CD14-positive monocyte (primary cell): Measurements from ENCODE around the gene SCNN1A. TPM values are rescaled to one million over a fixed set of nuclear protein-coding genes. Genes with fewer than 3 reads are reported as not detected.

Source experiments
- DNase-seq, 3 donors: peaks; one replicate each; pipeline ENCODE4 v3.0.0-alpha.2; 2011 to 2022
- H2AFZ ChIP-seq: 2 replicates; pipeline ENCODE4 v1.6.0; 2012; ENCODE audit warnings: mild to moderate bottlenecking, low read depth, low read length, inconsistent platforms; ENCODE audit not compliant: insufficient read depth, poor library complexity, severe bottlenecking
- H3K27ac ChIP-seq, 2 donors: 1 replicate in 1 of 2; 2 replicates in 1 of 2; pipeline ENCODE4 v1.5.1; 2012 to 2013; ENCODE audit warnings: low read length in 2 of 2, control low read depth in 1 of 2, inconsistent platforms in 1 of 2, low read depth in 1 of 2, mild to moderate bottlenecking in 1 of 2
- H3K27me3 ChIP-seq, 2 donors: one replicate each; pipeline versions ENCODE4 v1.6.0 to v1.6.1; 2011 to 2013; ENCODE audit warnings: low read length in 2 of 2; ENCODE audit not compliant: control insufficient read depth in 2 of 2, insufficient read depth in 2 of 2
- H3K36me3 ChIP-seq, 2 donors: replicated peaks in 1 of 2; 1 replicate in 1 of 2; 2 replicates in 1 of 2; pipeline versions ENCODE4 v1.5.1 to v1.6.1; 2012 to 2013; ENCODE audit warnings: low read length in 2 of 2, control low read depth in 1 of 2, inconsistent platforms in 1 of 2, mild to moderate bottlenecking in 1 of 2; ENCODE audit not compliant: insufficient read depth in 2 of 2, control insufficient read depth in 1 of 2
- H3K4me1 ChIP-seq, 2 donors: 1 replicate in 1 of 2; 2 replicates in 1 of 2; pipeline versions ENCODE4 v1.5.1 to v1.6.1; 2012 to 2013; ENCODE audit warnings: low read length in 2 of 2, control low read depth in 1 of 2, inconsistent platforms in 1 of 2, mild to moderate bottlenecking in 1 of 2, moderate library complexity in 1 of 2; ENCODE audit not compliant: insufficient read depth in 2 of 2, control insufficient read depth in 1 of 2
- H3K4me2 ChIP-seq: replicated peaks from 2 replicates; pipeline ENCODE3; 2012; ENCODE audit warnings: low read length, moderate library complexity, mild to moderate bottlenecking; ENCODE audit not compliant: poor library complexity, severe bottlenecking; ENCODE audit errors: extremely low read depth
- H3K4me3 ChIP-seq, 3 experiments: fragments of 200-600 bp in 1 of 3; sonication (generic) in 1 of 3; replicated peaks in 1 of 3; 1 replicate in 2 of 3; 2 replicates in 1 of 3; pipeline ENCODE4 v1.5.1; 2011 to 2013; ENCODE audit warnings: low read length in 3 of 3, mild to moderate bottlenecking in 3 of 3, control low read depth in 2 of 3, low read depth in 2 of 3, inconsistent platforms in 1 of 3, moderate library complexity in 1 of 3
- H3K79me2 ChIP-seq: 2 replicates; pipeline ENCODE4 v1.6.0; 2012; ENCODE audit warnings: mild to moderate bottlenecking, control low read depth, inconsistent platforms, low read length, moderate library complexity; ENCODE audit not compliant: insufficient read depth
- H3K9ac ChIP-seq: 2 replicates; pipeline ENCODE4 v1.6.0; 2017; ENCODE audit warnings: low read length, mild to moderate bottlenecking; ENCODE audit not compliant: insufficient read depth, poor library complexity, severe bottlenecking
- H3K9me3 ChIP-seq, 2 donors: replicated peaks in 1 of 2; 1 replicate in 1 of 2; 2 replicates in 1 of 2; pipeline versions ENCODE4 v1.5.1 to v1.6.1; 2012 to 2013; ENCODE audit warnings: low read length in 2 of 2, control low read depth in 1 of 2; ENCODE audit not compliant: control insufficient read depth in 1 of 2, insufficient read depth in 1 of 2
- H4K20me1 ChIP-seq: 2 replicates; pipeline ENCODE4 v1.6.0; 2012; ENCODE audit warnings: mild to moderate bottlenecking, low read length, control low read depth, moderate library complexity; ENCODE audit not compliant: insufficient read depth
- H3K27ac Mint-ChIP-seq, 7 donors: one replicate each; pipeline ENCODE4 v1.8.0; 2020; ENCODE audit warnings: mild to moderate bottlenecking in 7 of 7, mixed read lengths in 7 of 7, moderate library complexity in 6 of 7, inconsistent platforms in 2 of 7
- H3K27me3 Mint-ChIP-seq, 3 donors: one replicate each; pipeline ENCODE4 v1.8.0; 2021 to 2022; ENCODE audit warnings: low read depth in 3 of 3, mild to moderate bottlenecking in 3 of 3, mixed read lengths in 3 of 3, moderate library complexity in 3 of 3, inconsistent platforms in 1 of 3
- H3K36me3 Mint-ChIP-seq, 2 donors: one replicate each; pipeline ENCODE4 v1.8.0; 2020; ENCODE audit warnings: mixed read lengths in 2 of 2, inconsistent platforms in 1 of 2, mild to moderate bottlenecking in 1 of 2
- H3K4me1 Mint-ChIP-seq: one replicate; pipeline ENCODE4 v1.8.0; 2020; ENCODE audit warnings: mild to moderate bottlenecking, mixed read lengths
- H3K4me3 Mint-ChIP-seq, 2 donors: one replicate each; pipeline ENCODE4 v1.8.0; 2020; ENCODE audit warnings: mild to moderate bottlenecking in 2 of 2, mixed read lengths in 2 of 2, moderate library complexity in 1 of 2
- H3K9me3 Mint-ChIP-seq, 7 donors: one replicate each; pipeline ENCODE4 v1.8.0; 2020 to 2022; ENCODE audit warnings: mixed read lengths in 7 of 7, mild to moderate bottlenecking in 6 of 7, moderate library complexity in 6 of 7, inconsistent platforms in 2 of 7
- WGBS: methylation state at CpG from one replicate; pipeline ENCODE4 v1.1.5; 2013; ENCODE audit warnings: missing lambda C conversion rate; ENCODE audit not compliant: insufficient coverage; 5-methylcytosine and 5-hydroxymethylcytosine counted together
- intact Hi-C, 2 donors: fragments of 100-400 bp; cut with micrococcal nuclease; formaldehyde crosslinking; loops; one replicate each; pipeline versions ENCODE4 v1.15.0 to v1.15.1; 2023
- polyA plus RNA-seq, 3 donors: library from polyadenylated mRNA; depleted of rRNA in 1 of 3; unstranded in 2 of 3; stranded (reverse) in 1 of 3; fragments of 300-500 nt in 2 of 3; fragments of >200 nt in 1 of 3; fragmentation: Illumina TruSeq in 2 of 3; gene quantifications; 1 replicate in 2 of 3; 2 replicates in 1 of 3; pipeline ENCODE4 v1.2.3, GENCODE V29; 2012 to 2021
- TF ChIP-seq, protein P1 (sequence below): fragments of 200-600 bp; IDR thresholded peaks from one replicate; pipeline ENCODE4 v1.8.0; 2022; ENCODE audit warnings: antibody characterized with exemption, mild to moderate bottlenecking

SCNN1A gene
- polyA plus RNA-seq, 3 donors = 0.11 to 0.68 (median 0.63) TPM

DNA sequence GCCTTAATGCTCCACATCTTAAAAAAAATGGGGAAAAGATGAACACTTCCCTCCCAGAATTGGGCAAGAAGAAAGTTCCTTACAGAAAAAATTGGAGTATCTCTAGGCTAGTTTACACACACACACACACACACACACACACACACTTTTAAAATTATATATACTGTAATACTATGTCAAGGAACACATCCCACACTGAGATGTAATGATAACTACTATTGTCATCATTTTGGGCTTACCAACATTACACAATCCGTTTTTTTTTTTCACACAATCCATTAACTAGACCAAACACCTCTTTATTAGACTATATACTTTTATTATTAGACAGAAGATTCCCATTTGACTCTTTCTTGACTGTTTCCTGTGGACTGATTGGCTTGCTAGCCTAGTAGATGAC is 11.1 kb upstream of the SCNN1A start:
- peak overlapping the region in 1 of 3 experiments; percentile 90 for H3K4me3 ChIP-seq
- Mint-ChIP-seq H3K9me3 (no peaks in the 10 kb centered on the region), H3K4me1 (peaks cover 83% of the 10 kb centered on the region), H3K4me3 (no peak overlapping the region), H3K36me3 (peaks cover 45 to 60% of the 10 kb centered on the region in 2 donors), H3K27ac (peak overlapping the region in 5 of 7 donors; percentile 37 to 90 (median 58)), H3K27me3 (peaks cover 0 to 2% (median 0%) of the 10 kb centered on the region in 3 donors)
- peaks cover 68% of the 10 kb centered on the region for H4K20me1 ChIP-seq
- TF ChIP-seq, protein P1, sequence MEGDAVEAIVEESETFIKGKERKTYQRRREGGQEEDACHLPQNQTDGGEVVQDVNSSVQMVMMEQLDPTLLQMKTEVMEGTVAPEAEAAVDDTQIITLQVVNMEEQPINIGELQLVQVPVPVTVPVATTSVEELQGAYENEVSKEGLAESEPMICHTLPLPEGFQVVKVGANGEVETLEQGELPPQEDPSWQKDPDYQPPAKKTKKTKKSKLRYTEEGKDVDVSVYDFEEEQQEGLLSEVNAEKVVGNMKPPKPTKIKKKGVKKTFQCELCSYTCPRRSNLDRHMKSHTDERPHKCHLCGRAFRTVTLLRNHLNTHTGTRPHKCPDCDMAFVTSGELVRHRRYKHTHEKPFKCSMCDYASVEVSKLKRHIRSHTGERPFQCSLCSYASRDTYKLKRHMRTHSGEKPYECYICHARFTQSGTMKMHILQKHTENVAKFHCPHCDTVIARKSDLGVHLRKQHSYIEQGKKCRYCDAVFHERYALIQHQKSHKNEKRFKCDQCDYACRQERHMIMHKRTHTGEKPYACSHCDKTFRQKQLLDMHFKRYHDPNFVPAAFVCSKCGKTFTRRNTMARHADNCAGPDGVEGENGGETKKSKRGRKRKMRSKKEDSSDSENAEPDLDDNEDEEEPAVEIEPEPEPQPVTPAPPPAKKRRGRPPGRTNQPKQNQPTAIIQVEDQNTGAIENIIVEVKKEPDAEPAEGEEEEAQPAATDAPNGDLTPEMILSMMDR = no peak
- WGBS = no CpG with 5 or more reads among the region's 1 CpG
- no peak overlapping the region for H2AFZ ChIP-seq
- intact Hi-C loops = no loop called here
- peaks cover 52 to 55% of the 10 kb centered on the region in 2 donors for H3K36me3 ChIP-seq
- H3K4me1 ChIP-seq = peaks cover 47 to 68% of the 10 kb centered on the region in 2 donors
- H3K4me2 ChIP-seq = peak overlapping the region; percentile 43
- H3K27ac ChIP-seq = peak overlapping the region in 1 of 2 donors; percentile 14
- no peaks in the 10 kb centered on the region for H3K9me3 ChIP-seq
- H3K27me3 ChIP-seq = no peaks in the 10 kb centered on the region
- peaks cover 71% of the 10 kb centered on the region for H3K79me2 ChIP-seq
- peak in 1 of 3 donors; percentile 61 for DNase-seq
- H3K9ac ChIP-seq = no peak overlapping the region

DNA sequence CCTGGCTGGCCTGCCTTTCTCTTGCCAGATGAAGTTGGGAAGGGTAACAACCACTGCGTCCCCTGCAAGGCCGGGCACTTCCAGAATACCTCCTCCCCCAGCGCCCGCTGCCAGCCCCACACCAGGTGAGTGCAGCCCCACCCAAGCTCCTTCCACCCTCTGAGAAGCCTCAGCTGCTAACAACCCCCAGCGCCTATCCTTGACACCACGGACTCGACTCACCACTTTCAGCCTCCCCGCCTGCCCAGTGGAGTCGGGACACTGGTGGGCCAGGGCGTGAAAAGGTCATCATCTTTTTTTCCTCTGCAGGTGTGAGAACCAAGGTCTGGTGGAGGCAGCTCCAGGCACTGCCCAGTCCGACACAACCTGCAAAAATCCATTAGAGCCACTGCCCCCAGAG is 10.7 kb upstream of the SCNN1A start:
- H3K4me3 Mint-ChIP-seq = peak overlapping the region in 1 of 2 donors; percentile 48
- H3K36me3 Mint-ChIP-seq = peaks cover 41 to 55% of the 10 kb centered on the region in 2 donors
- Histone ChIP-seq H3K27me3 (no peaks in the 10 kb centered on the region), H3K4me3 (peak overlapping the region in 1 of 3 experiments; percentile 90), H3K9me3 (no peaks in the 10 kb centered on the region), H3K4me1 (peaks cover 50 to 67% of the 10 kb centered on the region in 2 donors), H4K20me1 (peaks cover 63% of the 10 kb centered on the region), H2AFZ (no peak overlapping the region), H3K79me2 (peaks cover 71% of the 10 kb centered on the region), H3K4me2 (peak overlapping the region; percentile 43), H3K27ac (peak overlapping the region in 1 of 2 donors; percentile 14), H3K9ac (peak overlapping the region; percentile 8), H3K36me3 (peaks cover 48 to 51% of the 10 kb centered on the region in 2 donors)
- TF ChIP-seq, protein P1 = no peak
- peak overlapping the region in 6 of 7 donors; percentile 37 to 90 (median 52) for H3K27ac Mint-ChIP-seq
- no peaks in the 10 kb centered on the region for H3K9me3 Mint-ChIP-seq
- peaks cover 0 to 2% (median 0%) of the 10 kb centered on the region in 3 donors for H3K27me3 Mint-ChIP-seq
- intact Hi-C loops = no loop called here
- 85% methylated on average over 9 of the region's 11 CpGs for WGBS
- H3K4me1 Mint-ChIP-seq = peaks cover 82% of the 10 kb centered on the region
- no peak for DNase-seq
